Upper lobe of left lung (tissue), 6 donors: ENCODE measurements around the gene COX19. TPM values are rescaled to one million over a fixed set of nuclear protein-coding genes. Genes with fewer than 3 reads are reported as not detected.

Source experiments
- ATAC-seq, 2 donors: fragments of 200-7000 bp; cut with Tn5 transposase; one replicate each; pipeline ENCODE4 v1.9.1; 2022; ENCODE audit warnings: mild to moderate bottlenecking in 2 of 2, moderate library complexity in 2 of 2; ENCODE audit not compliant: low FRiP score in 2 of 2
- DNase-seq, 2 donors: peaks; one replicate each; pipeline ENCODE4 v3.0.0-alpha.2; 2019 to 2020
- H3K27ac ChIP-seq, 4 donors: fragments of 200-600 bp; sonication (generic); one replicate each; pipeline ENCODE4 v1.5.1; 2016 to 2019
- H3K27me3 ChIP-seq, 4 donors: fragments of 200-600 bp; sonication (generic); one replicate each; pipeline ENCODE4 v1.5.1; 2017 to 2019
- H3K36me3 ChIP-seq, 4 donors: fragments of 200-600 bp; sonication (generic); one replicate each; pipeline ENCODE4 v1.5.1; 2016 to 2019
- H3K4me1 ChIP-seq, 4 donors: fragments of 200-600 bp; sonication (generic); one replicate each; pipeline ENCODE4 v1.5.1; 2018 to 2019
- H3K4me3 ChIP-seq, 4 donors: fragments of 200-600 bp; sonication (generic); one replicate each; pipeline ENCODE4 v1.5.1; 2017 to 2019; ENCODE audit warnings: mild to moderate bottlenecking in 2 of 4, moderate library complexity in 1 of 4
- H3K9me3 ChIP-seq, 4 donors: fragments of 200-600 bp; sonication (generic); one replicate each; pipeline ENCODE4 v1.5.1; 2018 to 2019
- CTCF ChIP-seq, 6 experiments: fragments of 450-650 bp in 4 of 6; fragments of 200-600 bp in 2 of 6; sonication (generic) in 2 of 6; IDR thresholded peaks; one replicate each; pipeline ENCODE4 v1.5.1; 2016 to 2019; ENCODE audit warnings: antibody characterized with exemption in 6 of 6
- EP300 ChIP-seq, 4 donors: sonication (generic); formaldehyde crosslinking; IDR thresholded peaks; one replicate each; pipeline ENCODE4 v1.5.1; 2017; ENCODE audit warnings: antibody characterized with exemption in 4 of 4, control low read depth in 2 of 4
- POLR2A ChIP-seq, 4 donors: fragments of 450-650 bp; IDR thresholded peaks; one replicate each; pipeline ENCODE4 v1.5.1; 2016 to 2017; ENCODE audit warnings: antibody characterized with exemption in 4 of 4, mild to moderate bottlenecking in 2 of 4
- POLR2AphosphoS5 ChIP-seq, 2 donors: sonication (generic); formaldehyde crosslinking; IDR thresholded peaks; one replicate each; pipeline ENCODE4 v1.5.1; 2017; ENCODE audit warnings: antibody characterized with exemption in 2 of 2
- WGBS, 2 donors: methylation state at CpG; one replicate each; pipeline ENCODE4 v1.1.5; 2017 to 2018; 5-methylcytosine and 5-hydroxymethylcytosine counted together
- total RNA-seq, 6 donors: library from RNA; depleted of rRNA in 4 of 6; stranded (reverse); fragments of >200 nt in 4 of 6; gene quantifications; one replicate each; pipeline versions ENCODE4 v1.1.0 to v1.2.1, GENCODE V29; 2016 to 2021
- donor health status: DM: no; HTN: no; CAD: no; lungs with moderate emphysema.
- donor health status: DM: no; HTN: yes; CAD: no; lungs with severe emphysema.

Gene COX19
- total RNA-seq, 6 donors from 2014 or later, result 9.1 to 25.1 (median 11.5) TPM

GRCh38 chr7:923108-924041, 52.0 kb downstream of the COX19 start:
- no peaks in the 10 kb centered on the region for H3K36me3 ChIP-seq
- DNase-seq, result peak; percentile 77 to 86
- 57 to 58% methylated on average over 4 to 37 of the region's 40 CpGs for WGBS, 2 donors
- H3K4me3 ChIP-seq, result peak overlapping the region in 3 of 4 donors; percentile 10 to 36 (median 34)
- ATAC-seq, result peak; percentile 61 to 74
- H3K4me1 ChIP-seq, result peaks cover 7 to 37% (median 31%) of the 10 kb centered on the region in 4 donors
- peak in 1 of 4 donors; percentile 21 for TF ChIP-seq POLR2A (IDR thresholded peaks at IDR 0.05)
- TF ChIP-seq CTCF (IDR thresholded peaks at IDR 0.05), result peak in 1 of 6 experiments; percentile 8
- peak; percentile 8 to 50 for TF ChIP-seq POLR2AphosphoS5 (IDR thresholded peaks at IDR 0.05)
- no peak for TF ChIP-seq EP300 (IDR thresholded peaks at IDR 0.05)
- no peaks in the 10 kb centered on the region for H3K27me3 ChIP-seq
- peak overlapping the region; percentile 39 to 81 (median 72) for H3K27ac ChIP-seq
- H3K9me3 ChIP-seq, result no peaks in the 10 kb centered on the region

GRCh38 chr7:922334-923107, 52.8 kb downstream of the COX19 start:
- Histone ChIP-seq H3K9me3 (no peaks in the 10 kb centered on the region), H3K4me1 (peaks cover 7 to 37% (median 29%) of the 10 kb centered on the region in 4 donors), H3K4me3 (peak overlapping the region in 3 of 4 donors; percentile 10 to 36 (median 34)), H3K27ac (peak overlapping the region; percentile 39 to 81 (median 72)), H3K27me3 (no peaks in the 10 kb centered on the region), H3K36me3 (no peaks in the 10 kb centered on the region)
- no peak for ATAC-seq
- peak; percentile 19 to 54 for DNase-seq
- 59 to 74% methylated on average over 19 to 23 of the region's 29 CpGs for WGBS, 2 donors
- TF ChIP-seq POLR2A (IDR thresholded peaks at IDR 0.05), result no peak
- no peak for TF ChIP-seq CTCF (IDR thresholded peaks at IDR 0.05)
- no peak for TF ChIP-seq EP300 (IDR thresholded peaks at IDR 0.05)
- no peak for TF ChIP-seq POLR2AphosphoS5 (IDR thresholded peaks at IDR 0.05)

- 72 to 73% methylated on average over 25 to 35 of the region's 36 CpGs for WGBS, 2 donors
- Histone ChIP-seq H3K36me3 (no peaks in the 10 kb centered on the region), H3K4me3 (peak overlapping the region in 2 of 4 donors; percentile 3 to 34), H3K27me3 (no peaks in the 10 kb centered on the region), H3K27ac (peak overlapping the region in 2 of 4 donors; percentile 19 to 76), H3K9me3 (no peaks in the 10 kb centered on the region), H3K4me1 (peaks cover 7 to 37% (median 29%) of the 10 kb centered on the region in 4 donors)
- ATAC-seq (no peak), DNase-seq (peak; percentile 19 to 77)
- no peak for TF ChIP-seq POLR2A (IDR thresholded peaks at IDR 0.05)
- TF ChIP-seq CTCF (IDR thresholded peaks at IDR 0.05), result no peak
- TF ChIP-seq EP300 (IDR thresholded peaks at IDR 0.05), result no peak
- TF ChIP-seq POLR2AphosphoS5 (IDR thresholded peaks at IDR 0.05), result no peak
These were observed 53.6 kb downstream of the COX19 start for GRCh38 chr7:921581-922333.

- WGBS, 2 donors, result 95 to 96% methylated on average over 15 of the region's 15 CpGs
These were observed 54.3 kb downstream of the COX19 start for GRCh38 chr7:921071-921461.

More at GRCh38 chr7:921071-921461, 54.3 kb downstream of the COX19 start:
- TF ChIP-seq CTCF (IDR thresholded peaks at IDR 0.05) (no peak), EP300 (IDR thresholded peaks at IDR 0.05) (no peak)
- Histone ChIP-seq H3K4me1 (peaks cover 7 to 36% (median 28%) of the 10 kb centered on the region in 4 donors), H3K27ac (no peak overlapping the region), H3K27me3 (no peaks in the 10 kb centered on the region), H3K4me3 (no peak overlapping the region), H3K36me3 (no peaks in the 10 kb centered on the region), H3K9me3 (no peaks in the 10 kb centered on the region)
- no peak for ATAC-seq
- peak in 1 of 2 donors; percentile 63 for DNase-seq
